Bronchial epithelial cell (primary cell): ENCODE measurements around the gene PIWIL1. TPM values are rescaled to one million over a fixed set of nuclear protein-coding genes. Genes with fewer than 3 reads are reported as not detected.

Source experiments
- DNase-seq: peaks from one replicate; pipeline ENCODE4 v3.0.0-alpha.2; 2010; ENCODE audit warnings: low read depth
- FAIRE-seq: peaks from 2 replicates; lab custom pipeline; 2011; peaks lifted over from hg19 to GRCh38; lab: Jason Lieb, UNC
- H3K27me3 ChIP-seq: 2 replicates; pipeline ENCODE4 v1.5.1; 2011; ENCODE audit warnings: low read length; ENCODE audit not compliant: control insufficient read depth, insufficient read depth
- H3K36me3 ChIP-seq: 2 replicates; pipeline ENCODE4 v1.5.1; 2011; ENCODE audit warnings: low read length; ENCODE audit not compliant: control insufficient read depth, insufficient read depth
- H3K4me3 ChIP-seq: 2 replicates; pipeline ENCODE4 v1.5.1; 2011; ENCODE audit warnings: mild to moderate bottlenecking, low read depth, low read length, control low read depth
- CTCF ChIP-seq: IDR thresholded peaks from 2 replicates; pipeline ENCODE4 v1.5.1; 2011; ENCODE audit warnings: mild to moderate bottlenecking, moderate library complexity, low read length, control low read depth, inconsistent platforms; ENCODE audit not compliant: insufficient read depth, severe bottlenecking
- total RNA-seq: library from RNA; depleted of rRNA; stranded (reverse); fragments of >200 nt; gene quantifications from 2 replicates; pipeline ENCODE4 v1.2.1, GENCODE V29; 2014

Gene PIWIL1
- total RNA-seq, 1 donor from 2014 or later: not detected

GRCh38 chr12:130299574-130299973, 38.1 kb upstream of the PIWIL1 start:
- FAIRE-seq: no peak
- TF ChIP-seq CTCF: no peak

GRCh38 chr12:130300090-130300489, 37.6 kb upstream of the PIWIL1 start:
- no peaks in the 10 kb centered on the region for H3K27me3 ChIP-seq
- no peak for DNase-seq
- no peak overlapping the region for H3K4me3 ChIP-seq
- FAIRE-seq: no peak
- no peak for TF ChIP-seq CTCF
- H3K36me3 ChIP-seq: no peaks in the 10 kb centered on the region

More at GRCh38 chr12:130299574-130299973, 38.1 kb upstream of the PIWIL1 start:
- Histone ChIP-seq H3K27me3 (no peaks in the 10 kb centered on the region), H3K36me3 (no peaks in the 10 kb centered on the region), H3K4me3 (no peak overlapping the region)
- no peak for DNase-seq

- Histone ChIP-seq H3K4me3 (no peak overlapping the region), H3K36me3 (no peaks in the 10 kb centered on the region), H3K27me3 (no peaks in the 10 kb centered on the region)
- DNase-seq (no peak), FAIRE-seq (no peak)
- no peak for TF ChIP-seq CTCF
These were observed 36.8 kb upstream of the PIWIL1 start for GRCh38 chr12:130300737-130301535.

- Histone ChIP-seq H3K27me3 (no peaks in the 10 kb centered on the region), H3K4me3 (no peak overlapping the region), H3K36me3 (no peaks in the 10 kb centered on the region)
- FAIRE-seq (no peak), DNase-seq (no peak)
- no peak for TF ChIP-seq CTCF
These were observed 36.1 kb upstream of the PIWIL1 start for GRCh38 chr12:130301559-130301958.

GRCh38 chr12:130303781-130304180, 33.9 kb upstream of the PIWIL1 start:
- no peak overlapping the region for H3K4me3 ChIP-seq
- no peaks in the 10 kb centered on the region for H3K27me3 ChIP-seq
- no peaks in the 10 kb centered on the region for H3K36me3 ChIP-seq
- no peak for DNase-seq
- FAIRE-seq: no peak
- no peak for TF ChIP-seq CTCF
